ENCODE results near the gene PRR36.

PRR36 gene

GRCh38 chr19:7833225-7834099, 40.7 kb downstream of the PRR36 start:
- Histone ChIP-seq H3K4me1 (ENCODE audit: control insufficient read depth, insufficient read depth, low read length) (peaks cover 48% of the 10 kb centered on the region), H3K27me3 (ENCODE audit: control insufficient read depth, insufficient read depth, low read length) (no peaks in the 10 kb centered on the region), H3K9me3 (ENCODE audit: control insufficient read depth, low read length) (no peaks in the 10 kb centered on the region), H3K4me3 (ENCODE audit: low read length) (no peak overlapping the region), H3K9ac (ENCODE audit: low read length) (no peak overlapping the region), H3K36me3 (ENCODE audit: control insufficient read depth, insufficient read depth, low read length) (no peaks in the 10 kb centered on the region)

- Histone ChIP-seq H3K36me3 (ENCODE audit: control insufficient read depth, insufficient read depth, low read length) (no peaks in the 10 kb centered on the region), H3K4me3 (ENCODE audit: low read length) (no peak overlapping the region), H3K9me3 (ENCODE audit: control insufficient read depth, low read length) (no peaks in the 10 kb centered on the region), H3K4me1 (ENCODE audit: control insufficient read depth, insufficient read depth, low read length) (peaks cover 47% of the 10 kb centered on the region), H3K9ac (ENCODE audit: low read length) (no peak overlapping the region), H3K27me3 (ENCODE audit: control insufficient read depth, insufficient read depth, low read length) (no peaks in the 10 kb centered on the region)
Measured at GRCh38 chr19:7832781-7833180, 41.4 kb downstream of the PRR36 start.

- Histone ChIP-seq H3K36me3 (ENCODE audit: control insufficient read depth, insufficient read depth, low read length) (no peaks in the 10 kb centered on the region), H3K9me3 (ENCODE audit: control insufficient read depth, low read length) (no peaks in the 10 kb centered on the region), H3K4me3 (ENCODE audit: low read length) (no peak overlapping the region), H3K9ac (ENCODE audit: low read length) (no peak overlapping the region), H3K27me3 (ENCODE audit: control insufficient read depth, insufficient read depth, low read length) (no peaks in the 10 kb centered on the region), H3K4me1 (ENCODE audit: control insufficient read depth, insufficient read depth, low read length) (peaks cover 43% of the 10 kb centered on the region)
Measured at GRCh38 chr19:7832009-7832408, 42.2 kb downstream of the PRR36 start.

- Histone ChIP-seq H3K36me3 (ENCODE audit: control insufficient read depth, insufficient read depth, low read length) (no peaks in the 10 kb centered on the region), H3K9me3 (ENCODE audit: control insufficient read depth, low read length) (no peaks in the 10 kb centered on the region), H3K4me1 (ENCODE audit: control insufficient read depth, insufficient read depth, low read length) (peaks cover 43% of the 10 kb centered on the region), H3K4me3 (ENCODE audit: low read length) (no peak overlapping the region), H3K9ac (ENCODE audit: low read length) (peak overlapping the region; percentile 37), H3K27me3 (ENCODE audit: control insufficient read depth, insufficient read depth, low read length) (no peaks in the 10 kb centered on the region)
Measured at GRCh38 chr19:7831452-7831851, 42.7 kb downstream of the PRR36 start.

- Histone ChIP-seq H3K36me3 (ENCODE audit: control insufficient read depth, insufficient read depth, low read length) (no peaks in the 10 kb centered on the region), H3K9ac (ENCODE audit: low read length) (peak overlapping the region; percentile 66), H3K9me3 (ENCODE audit: control insufficient read depth, low read length) (no peaks in the 10 kb centered on the region), H3K4me1 (ENCODE audit: control insufficient read depth, insufficient read depth, low read length) (peaks cover 43% of the 10 kb centered on the region), H3K4me3 (ENCODE audit: low read length) (no peak overlapping the region), H3K27me3 (ENCODE audit: control insufficient read depth, insufficient read depth, low read length) (no peaks in the 10 kb centered on the region)
Measured at GRCh38 chr19:7830823-7831222, 43.4 kb downstream of the PRR36 start.

GRCh38 chr19:7830272-7830771, 43.9 kb downstream of the PRR36 start:
- Histone ChIP-seq H3K9ac (ENCODE audit: low read length) (peak overlapping the region; percentile 66), H3K27me3 (ENCODE audit: control insufficient read depth, insufficient read depth, low read length) (no peaks in the 10 kb centered on the region), H3K9me3 (ENCODE audit: control insufficient read depth, low read length) (no peaks in the 10 kb centered on the region), H3K36me3 (ENCODE audit: control insufficient read depth, insufficient read depth, low read length) (no peaks in the 10 kb centered on the region), H3K4me1 (ENCODE audit: control insufficient read depth, insufficient read depth, low read length) (peaks cover 43% of the 10 kb centered on the region), H3K4me3 (ENCODE audit: low read length) (no peak overlapping the region)

GRCh38 chr19:7829561-7830271, 44.5 kb downstream of the PRR36 start, which contains the start of gene EVI5L:
Gene EVI5L, plus strand, starts transcription at chr19:7830218. Its CDS starts 16,325 bp downstream, at chr19:7846543.
- Histone ChIP-seq H3K4me3 (ENCODE audit: low read length) (peak within 1 kb of the TSS; percentile 41), H3K36me3 (ENCODE audit: control insufficient read depth, insufficient read depth, low read length) (no peaks in the 10 kb centered on the region), H3K9ac (ENCODE audit: low read length) (peak within 1 kb of the TSS; percentile 66), H3K9me3 (ENCODE audit: control insufficient read depth, low read length) (no peaks in the 10 kb centered on the region), H3K4me1 (ENCODE audit: control insufficient read depth, insufficient read depth, low read length) (peaks cover 43% of the 10 kb centered on the region), H3K27me3 (ENCODE audit: control insufficient read depth, insufficient read depth, low read length) (no peaks in the 10 kb centered on the region)

- H3K27me3 ChIP-seq (ENCODE audit: control insufficient read depth, insufficient read depth, low read length) = no peaks in the 10 kb centered on the region
- peak overlapping the region; percentile 41 for H3K4me3 ChIP-seq (ENCODE audit: low read length)
- H3K9me3 ChIP-seq (ENCODE audit: control insufficient read depth, low read length) = no peaks in the 10 kb centered on the region
- peaks cover 38% of the 10 kb centered on the region for H3K4me1 ChIP-seq (ENCODE audit: control insufficient read depth, insufficient read depth, low read length)
- H3K9ac ChIP-seq (ENCODE audit: low read length) = no peak overlapping the region
- no peaks in the 10 kb centered on the region for H3K36me3 ChIP-seq (ENCODE audit: control insufficient read depth, insufficient read depth, low read length)
Measured at GRCh38 chr19:7829166-7829520, 45.0 kb downstream of the PRR36 start.

- peaks cover 6% of the 10 kb centered on the region for H3K27me3 ChIP-seq (ENCODE audit: control insufficient read depth, insufficient read depth, low read length)
- no peaks in the 10 kb centered on the region for H3K36me3 ChIP-seq (ENCODE audit: control insufficient read depth, insufficient read depth, low read length)
- no peak overlapping the region for H3K9ac ChIP-seq (ENCODE audit: low read length)
- no peaks in the 10 kb centered on the region for H3K9me3 ChIP-seq (ENCODE audit: control insufficient read depth, low read length)
- H3K4me3 ChIP-seq (ENCODE audit: low read length) = no peak overlapping the region
- H3K4me1 ChIP-seq (ENCODE audit: control insufficient read depth, insufficient read depth, low read length) = no peaks in the 10 kb centered on the region
Measured at GRCh38 chr19:7823686-7824301, 50.4 kb downstream of the PRR36 start.

- peaks cover 6% of the 10 kb centered on the region for H3K27me3 ChIP-seq (ENCODE audit: control insufficient read depth, insufficient read depth, low read length)
- no peaks in the 10 kb centered on the region for H3K9me3 ChIP-seq (ENCODE audit: control insufficient read depth, low read length)
Measured at GRCh38 chr19:7822910-7823515, 51.2 kb downstream of the PRR36 start.

GRCh38 chr19:7820588-7820987, 53.6 kb downstream of the PRR36 start:
- no peaks in the 10 kb centered on the region for H3K9me3 ChIP-seq (ENCODE audit: control insufficient read depth, low read length)
- no peaks in the 10 kb centered on the region for H3K4me1 ChIP-seq (ENCODE audit: control insufficient read depth, insufficient read depth, low read length)
- H3K4me3 ChIP-seq (ENCODE audit: low read length) = no peak overlapping the region
- H3K36me3 ChIP-seq (ENCODE audit: control insufficient read depth, insufficient read depth, low read length) = no peaks in the 10 kb centered on the region
- peaks cover 6% of the 10 kb centered on the region for H3K27me3 ChIP-seq (ENCODE audit: control insufficient read depth, insufficient read depth, low read length)
- no peak overlapping the region for H3K9ac ChIP-seq (ENCODE audit: low read length)

More at GRCh38 chr19:7822910-7823515, 51.2 kb downstream of the PRR36 start:
- no peak overlapping the region for H3K9ac ChIP-seq (ENCODE audit: low read length)
- no peak overlapping the region for H3K4me3 ChIP-seq (ENCODE audit: low read length)
- H3K36me3 ChIP-seq (ENCODE audit: control insufficient read depth, insufficient read depth, low read length) = no peaks in the 10 kb centered on the region
- no peaks in the 10 kb centered on the region for H3K4me1 ChIP-seq (ENCODE audit: control insufficient read depth, insufficient read depth, low read length)
